ENCODE measurements around the gene RARS2. TPM values are rescaled to one million over a fixed set of nuclear protein-coding genes. Genes with fewer than 3 reads are reported as not detected.
A peak's percentile ranks its signal among the peaks of the same experiment; 100 is the strongest.

RARS2 gene
- polyA plus RNA-seq, 12 donors: 37.1 to 61.4 (median 48.4) TPM; not detected in 1

DNA sequence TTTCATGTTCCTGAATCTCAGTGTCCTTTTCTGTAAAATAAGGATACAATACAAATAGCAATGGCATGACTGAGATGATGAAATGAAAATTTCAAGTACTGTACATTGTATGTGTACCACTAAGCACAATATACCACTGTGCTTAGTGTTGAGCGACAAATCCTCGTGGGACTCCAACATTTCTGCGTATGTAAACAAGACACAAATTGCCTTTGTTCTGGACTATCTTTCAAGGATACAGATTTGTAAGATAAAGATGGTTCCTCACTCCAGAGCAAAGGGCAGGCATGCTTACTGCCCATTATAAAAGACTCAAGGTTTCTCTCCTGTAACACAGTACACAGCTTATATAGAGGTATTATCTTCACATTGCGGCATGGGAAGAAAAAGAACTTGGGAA, 6.0 kb downstream of the RARS2 start:
- no peak for DNase-seq

GRCh38 chr6:87575423-87575822, 14.4 kb downstream of the RARS2 start:
- DNase-seq: no peak

DNA sequence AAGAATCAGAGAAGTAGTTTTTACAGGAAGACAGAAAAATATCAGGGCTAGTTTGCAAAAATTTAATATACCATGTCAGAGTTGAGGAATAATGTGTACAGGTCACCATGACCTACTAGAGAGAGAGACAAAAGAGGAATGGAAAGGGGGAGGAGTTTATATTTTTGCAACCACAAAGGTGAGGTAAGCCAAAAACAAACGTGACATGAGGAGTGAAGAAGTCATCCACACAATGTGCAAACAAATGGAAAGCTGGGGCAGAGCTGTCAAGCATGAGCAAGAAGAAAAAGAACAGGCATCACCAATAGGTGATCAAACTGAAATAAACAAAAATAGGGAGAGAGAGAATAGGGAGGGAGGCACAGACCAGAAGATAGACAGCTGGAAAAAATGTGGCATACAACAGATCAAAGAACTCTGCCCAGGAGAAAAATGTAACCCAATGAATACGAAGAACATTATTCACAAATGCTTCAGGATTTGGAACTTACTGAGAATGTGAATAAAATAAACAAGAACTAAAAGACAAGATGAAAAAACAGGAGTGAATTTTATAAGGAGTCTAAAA, 15.5 kb downstream of the RARS2 start:
- no peak for DNase-seq

DNA sequence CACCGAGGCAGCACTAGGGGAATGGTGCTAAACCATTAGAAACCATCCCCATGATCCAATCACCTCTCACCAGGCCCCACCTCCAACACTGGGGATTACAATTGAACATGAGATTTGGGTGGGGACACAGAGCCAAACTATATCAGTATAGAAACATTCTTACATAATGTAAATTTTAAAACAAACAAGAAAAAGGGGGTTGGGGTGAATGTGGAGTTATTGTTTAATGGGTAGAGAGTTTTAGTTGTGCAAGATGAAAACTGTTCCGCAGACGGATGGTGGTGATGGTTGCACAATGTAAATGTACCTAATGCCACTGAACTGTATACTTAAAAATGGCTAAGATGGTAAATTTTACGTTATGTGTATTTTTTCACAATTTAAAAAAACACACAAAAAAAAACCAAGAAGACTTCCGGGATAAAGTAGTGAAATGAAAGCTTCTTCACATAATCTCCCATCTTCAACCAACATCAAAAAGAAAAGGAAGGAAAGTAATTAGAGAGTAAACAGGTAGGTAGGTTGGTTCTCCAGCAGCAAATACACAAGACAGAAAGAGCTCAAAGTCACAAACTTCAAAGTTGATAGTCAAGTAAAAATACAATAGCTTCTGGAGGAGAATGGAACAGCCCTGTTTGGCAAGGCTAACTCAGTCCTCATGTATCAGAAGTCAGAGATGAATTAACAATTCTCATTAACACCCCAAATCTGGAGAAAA, 16.3 kb downstream of the RARS2 start:
- DNase-seq: no peak

GRCh38 chr6:87572883-87573282, 16.9 kb downstream of the RARS2 start:
- DNase-seq: no peak

- DNase-seq: no peak
Observed at GRCh38 chr6:87572021-87572420, 17.8 kb downstream of the RARS2 start.

GRCh38 chr6:87561017-87561416, 28.8 kb downstream of the RARS2 start:
- no peak for DNase-seq

- no peak for DNase-seq
Observed at GRCh38 chr6:87558446-87558845, 31.3 kb downstream of the RARS2 start.

DNA sequence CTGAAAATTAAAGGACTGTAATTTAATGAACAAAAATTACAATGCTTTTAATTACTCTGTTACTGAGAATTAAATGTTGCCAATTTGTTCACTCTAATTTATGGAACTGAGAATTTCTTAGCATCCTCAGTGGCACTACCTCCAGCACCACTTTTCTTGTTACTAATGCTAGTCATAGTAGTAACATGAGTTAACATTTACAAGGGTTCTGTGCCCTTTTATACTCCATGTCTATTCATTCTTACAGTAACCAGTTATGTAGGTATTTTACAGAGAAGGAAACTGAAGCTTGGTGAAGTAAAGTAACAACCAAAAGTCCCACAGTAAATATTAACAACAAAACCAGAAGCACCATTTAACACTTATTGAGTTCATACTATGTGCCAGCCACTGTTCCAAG, 34.3 kb downstream of the RARS2 start:
- DNase-seq: no peak

- DNase-seq: no peak
Observed at GRCh38 chr6:87553159-87553765, 36.5 kb downstream of the RARS2 start.

GRCh38 chr6:87551799-87552198, 38.0 kb downstream of the RARS2 start:
- DNase-seq: no peak

DNA sequence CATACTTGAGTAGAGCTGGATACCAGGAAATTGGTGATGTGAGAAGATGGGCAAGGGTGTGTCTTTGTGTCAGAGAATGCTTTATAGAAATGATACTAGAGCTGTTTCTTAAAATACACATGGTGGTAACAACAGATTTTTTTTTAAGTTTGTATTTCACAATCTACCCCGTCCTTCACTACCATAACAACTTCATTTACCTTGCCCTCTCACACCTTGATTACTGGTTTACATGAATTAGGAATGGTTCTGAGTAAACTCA, 45.4 kb downstream of the RARS2 start:
- no peak for DNase-seq

GRCh38 chr6:87543696-87544473, 45.9 kb downstream of the RARS2 start:
- peak; percentile 57 for DNase-seq

- DNase-seq: peak; percentile 57
Observed at GRCh38 chr6:87541744-87542143, 48.0 kb downstream of the RARS2 start.

DNA sequence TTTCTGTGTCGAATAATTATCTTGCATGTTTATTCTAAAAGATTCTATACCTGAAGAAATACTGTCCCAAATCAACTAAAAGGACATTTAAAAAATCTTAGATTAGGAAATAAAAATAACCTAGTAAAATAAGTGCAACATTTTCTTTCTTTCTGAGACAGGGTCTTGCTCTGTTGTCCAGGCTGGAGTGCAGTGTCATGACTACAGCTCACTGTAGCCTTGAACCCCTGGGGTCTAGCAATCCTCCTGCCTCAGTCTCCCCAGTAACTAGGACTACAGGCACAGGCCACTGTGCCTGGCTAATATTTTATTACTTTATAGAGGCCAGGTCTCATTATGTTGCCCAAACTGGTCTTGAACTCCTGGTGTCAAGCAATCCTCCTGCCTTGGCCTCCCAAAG, 48.7 kb downstream of the RARS2 start:
- no peak for DNase-seq

- peak; percentile 49 for DNase-seq
Observed at GRCh38 chr6:87540539-87540938, 49.2 kb downstream of the RARS2 start.

- DNase-seq: no peak
Observed at GRCh38 chr6:87539554-87539953, 50.2 kb downstream of the RARS2 start.

- DNase-seq: no peak
Observed at GRCh38 chr6:87538510-87539260, 51.1 kb downstream of the RARS2 start.

DNA sequence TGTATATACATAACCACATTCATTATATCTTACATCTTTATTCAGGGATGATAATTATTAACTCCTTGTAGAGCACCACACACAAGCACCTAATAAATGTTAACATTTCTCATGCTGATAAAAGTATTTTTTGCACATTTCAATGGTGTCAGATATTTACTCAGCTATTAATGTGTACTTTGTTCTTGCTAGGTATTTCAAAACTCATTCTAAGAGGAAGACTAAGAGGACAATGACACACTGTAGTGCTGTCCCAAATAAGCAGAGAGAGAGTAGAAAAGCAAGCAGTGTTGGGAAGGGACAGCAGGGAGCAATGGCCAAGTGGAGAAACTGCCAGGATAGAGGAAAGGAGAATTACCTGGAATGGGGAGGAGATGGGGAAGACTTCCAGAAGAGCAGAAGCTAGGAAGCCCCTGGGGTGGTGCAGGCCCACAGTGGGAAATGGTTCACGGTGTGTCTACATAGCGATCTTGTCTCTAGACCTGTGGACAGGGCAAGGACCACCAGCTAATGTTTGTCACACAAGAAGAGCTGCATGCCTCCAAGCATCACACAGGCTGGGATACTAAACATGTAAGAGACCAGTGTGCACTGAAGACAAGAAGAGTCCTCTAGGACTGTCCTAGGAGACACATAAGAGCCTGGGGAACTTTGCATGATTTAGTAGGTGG, 55.3 kb downstream of the RARS2 start:
- no peak for DNase-seq

DNA sequence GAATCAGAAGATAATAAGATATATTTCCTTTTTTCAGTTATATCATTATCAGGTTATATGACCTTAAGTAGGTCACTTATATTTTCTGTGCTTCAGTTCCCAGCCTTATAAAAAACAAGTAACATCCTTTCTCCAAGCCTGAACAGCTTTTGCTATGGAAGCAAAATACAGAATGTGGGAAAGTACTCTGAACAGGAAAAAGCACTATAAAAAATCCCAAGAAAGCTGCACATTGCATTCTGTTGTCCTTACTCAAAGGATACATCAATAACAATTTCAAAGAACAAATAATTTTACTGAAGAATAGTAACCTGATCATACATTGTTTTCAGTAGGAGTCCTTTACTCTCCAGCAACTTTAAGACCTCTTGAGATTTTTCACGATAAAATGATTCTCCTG, 60.6 kb downstream of the RARS2 start:
- DNase-seq: no peak

GRCh38 chr6:87522686-87523085, 67.1 kb downstream of the RARS2 start:
- DNase-seq: no peak

DNA sequence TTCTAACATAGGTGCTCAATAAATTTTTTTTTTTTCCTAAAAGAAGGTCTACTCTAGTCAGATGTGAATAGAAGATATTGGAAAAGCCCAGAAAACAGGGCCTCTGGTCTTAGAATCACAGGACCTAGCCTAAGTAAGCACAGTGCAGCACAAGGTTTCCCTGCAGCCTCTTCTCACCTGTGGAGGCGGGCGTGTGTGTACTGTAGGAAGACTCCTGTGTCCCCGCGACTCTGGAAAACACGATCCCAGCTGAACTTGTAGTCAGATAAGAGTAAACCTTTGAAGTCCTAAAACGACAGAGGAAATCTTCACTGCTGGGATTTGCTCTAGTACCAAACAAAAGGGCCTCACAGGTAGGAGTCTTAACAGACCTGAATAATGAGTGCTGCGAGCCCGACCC, 71.3 kb downstream of the RARS2 start:
- DNase-seq: no peak

Measured in muscle of arm (tissue), 12 donors.